Dedifferentiated amniotic fluid mesenchymal stem cell (primary cell): ENCODE measurements around the gene MAP3K1.
"Not testable (repeated sequence)": the region's sequence is repeated elsewhere in the genome, so short reads cannot be mapped to it uniquely, and the experiment has no call there.

Source experiments
- DNase-seq: peaks from one replicate; pipeline ENCODE4 v3.0.0-alpha.2; 2016; ENCODE audit errors: extremely low spot score

MAP3K1 gene

GRCh38 chr5:56814963-56815657 lies at the start of gene MAP3K1:
Gene MAP3K1 (plus strand): TSS chr5:56815549. CDS start chr5:56815574, 25 bp downstream.
- DNase-seq: peak; percentile 31

GRCh38 chr5:56766926-56767325 lies 48.4 kb upstream of the MAP3K1 start:
- no peak for DNase-seq

GRCh38 chr5:56769875-56770604 lies 45.3 kb upstream of the MAP3K1 start:
- no peak for DNase-seq

- DNase-seq: no peak
These were observed 42.6 kb upstream of the MAP3K1 start for GRCh38 chr5:56772767-56773166.

GRCh38 chr5:56774957-56775356 lies 40.4 kb upstream of the MAP3K1 start:
- no peak for DNase-seq

GRCh38 chr5:56776212-56776846 lies 39.0 kb upstream of the MAP3K1 start:
- not testable (repeated sequence) for DNase-seq

- DNase-seq: no peak
These were observed 32.1 kb upstream of the MAP3K1 start for GRCh38 chr5:56783261-56783660.

- DNase-seq: no peak
These were observed 29.0 kb upstream of the MAP3K1 start for GRCh38 chr5:56786346-56786745.

- DNase-seq: no peak
These were observed 24.0 kb upstream of the MAP3K1 start for GRCh38 chr5:56791396-56791795.

- DNase-seq: no peak
These were observed 16.8 kb upstream of the MAP3K1 start for GRCh38 chr5:56798521-56798920.

- DNase-seq: no peak
These were observed 15.2 kb upstream of the MAP3K1 start for GRCh38 chr5:56800186-56800585.

- no peak for DNase-seq
These were observed 14.1 kb upstream of the MAP3K1 start for GRCh38 chr5:56801256-56801655.

GRCh38 chr5:56802205-56802604 lies 13.1 kb upstream of the MAP3K1 start:
- no peak for DNase-seq

- no peak for DNase-seq
These were observed 12.3 kb upstream of the MAP3K1 start for GRCh38 chr5:56803025-56803424.

- no peak for DNase-seq
These were observed 11.5 kb upstream of the MAP3K1 start for GRCh38 chr5:56803894-56804293.

GRCh38 chr5:56807679-56808078 lies 7.7 kb upstream of the MAP3K1 start:
- DNase-seq: no peak

GRCh38 chr5:56808211-56808610 lies 7.1 kb upstream of the MAP3K1 start:
- no peak for DNase-seq

GRCh38 chr5:56810826-56811225 lies 4.5 kb upstream of the MAP3K1 start:
- no peak for DNase-seq

- no peak for DNase-seq
These were observed 3.2 kb upstream of the MAP3K1 start for GRCh38 chr5:56812110-56812509.

GRCh38 chr5:56813302-56813701 lies 2.0 kb upstream of the MAP3K1 start:
- DNase-seq: no peak

GRCh38 chr5:56814361-56814962 lies 887 bp upstream of the MAP3K1 start:
- DNase-seq: peak; percentile 21
